Dedifferentiated amniotic fluid mesenchymal stem cell (primary cell): ENCODE measurements around the gene NUDT22.

Experiments
- DNase-seq: peaks from one replicate; pipeline ENCODE4 v3.0.0-alpha.2; 2016; ENCODE audit errors: extremely low spot score

NUDT22 gene

DNA sequence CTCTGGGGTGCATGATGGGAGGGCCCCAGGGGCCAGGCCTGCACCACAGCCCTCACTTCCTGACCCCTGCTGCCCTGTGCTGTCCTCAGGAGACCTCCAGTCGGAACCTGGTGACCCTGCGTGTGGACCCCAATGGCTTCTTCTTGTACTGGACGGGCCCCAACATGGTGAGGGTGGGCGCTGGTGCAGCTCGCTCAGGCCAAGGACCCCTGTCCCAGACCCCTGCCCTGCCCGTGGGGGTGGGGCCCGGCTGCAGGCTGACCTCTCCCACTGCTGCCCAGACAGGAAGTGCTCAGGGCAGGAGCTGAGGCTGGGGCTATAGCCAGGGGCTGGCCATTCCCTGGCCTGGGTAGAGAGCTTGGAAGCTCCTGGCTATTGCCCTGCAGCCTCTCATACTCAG lies 28.3 kb downstream of the NUDT22 start:
- no peak for DNase-seq

DNA sequence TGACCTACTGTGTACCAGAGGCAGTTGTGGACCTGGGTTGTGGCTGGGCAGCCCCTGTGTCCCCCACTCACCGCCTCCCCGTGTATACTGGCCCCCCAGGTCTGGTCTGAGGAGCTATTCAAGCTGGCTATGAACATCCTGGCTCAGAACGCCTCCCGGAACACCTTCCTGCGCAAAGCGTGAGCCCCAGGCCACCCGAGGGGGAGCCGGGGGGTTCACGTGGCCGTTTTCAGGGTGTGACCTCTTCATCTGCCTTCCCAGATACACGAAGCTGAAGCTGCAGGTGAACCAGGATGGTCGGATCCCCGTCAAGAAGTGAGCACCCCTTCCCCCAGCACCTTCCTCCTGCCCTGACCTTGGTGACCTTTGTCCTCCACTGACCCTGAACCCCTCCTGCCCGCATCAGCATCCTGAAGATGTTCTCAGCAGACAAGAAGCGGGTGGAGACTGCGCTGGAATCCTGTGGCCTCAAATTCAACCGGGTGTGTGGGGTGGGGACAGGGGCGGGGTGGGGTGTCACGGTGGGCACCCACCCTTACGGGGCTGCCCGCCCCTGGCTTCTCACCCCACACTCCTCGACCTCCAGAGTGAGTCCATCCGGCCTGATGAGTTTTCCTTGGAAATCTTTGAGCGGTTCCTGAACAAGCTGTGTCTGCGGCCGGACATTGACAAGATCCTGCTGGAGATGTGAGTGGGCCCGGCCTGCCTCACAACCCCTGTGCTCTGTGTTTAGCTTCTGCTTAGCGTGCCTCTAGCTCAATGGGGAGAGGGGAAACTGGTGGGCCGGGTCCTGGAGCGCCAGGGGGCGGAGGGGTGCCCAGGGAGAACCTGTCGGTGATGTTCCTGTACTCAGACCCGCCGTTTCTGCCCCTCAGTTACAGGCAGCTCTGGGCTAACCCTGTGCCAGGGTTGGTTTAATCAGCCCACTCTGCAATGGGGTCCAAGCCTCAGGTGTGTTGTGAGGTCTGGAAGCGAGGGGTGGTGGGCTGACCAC lies 29.4 kb downstream of the NUDT22 start:
- no peak for DNase-seq

DNA sequence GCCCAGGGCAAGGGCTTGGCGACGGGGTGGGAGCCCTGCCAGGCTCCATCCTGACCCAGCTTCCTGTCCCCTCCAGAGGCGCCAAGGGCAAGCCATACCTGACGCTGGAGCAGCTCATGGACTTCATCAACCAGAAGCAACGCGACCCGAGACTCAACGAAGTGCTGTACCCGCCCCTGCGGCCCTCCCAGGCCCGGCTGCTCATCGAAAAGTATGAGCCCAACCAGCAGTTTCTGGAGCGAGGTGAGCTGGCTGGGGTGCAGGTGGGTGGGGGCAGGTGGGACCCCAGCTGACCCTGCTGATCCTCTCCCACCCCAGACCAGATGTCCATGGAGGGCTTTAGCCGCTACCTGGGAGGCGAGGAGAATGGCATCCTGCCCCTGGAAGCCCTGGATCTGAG lies 30.2 kb downstream of the NUDT22 start:
- DNase-seq, result no peak

DNA sequence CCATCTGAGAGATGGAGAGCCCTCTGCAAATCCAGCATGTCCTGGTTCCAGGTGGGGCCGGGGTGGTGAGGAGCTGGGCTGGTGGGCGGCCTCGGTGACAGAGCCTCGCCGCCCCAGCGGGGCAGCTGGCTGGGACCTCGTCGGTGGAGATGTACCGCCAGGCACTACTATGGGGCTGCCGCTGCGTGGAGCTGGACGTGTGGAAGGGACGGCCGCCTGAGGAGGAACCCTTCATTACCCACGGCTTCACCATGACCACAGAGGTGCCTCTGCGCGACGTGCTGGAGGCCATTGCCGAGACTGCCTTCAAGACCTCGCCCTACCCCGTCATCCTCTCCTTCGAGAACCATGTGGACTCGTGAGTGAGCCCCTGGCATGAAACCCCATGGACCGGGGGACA lies 32.3 kb downstream of the NUDT22 start:
- DNase-seq, result no peak

DNA sequence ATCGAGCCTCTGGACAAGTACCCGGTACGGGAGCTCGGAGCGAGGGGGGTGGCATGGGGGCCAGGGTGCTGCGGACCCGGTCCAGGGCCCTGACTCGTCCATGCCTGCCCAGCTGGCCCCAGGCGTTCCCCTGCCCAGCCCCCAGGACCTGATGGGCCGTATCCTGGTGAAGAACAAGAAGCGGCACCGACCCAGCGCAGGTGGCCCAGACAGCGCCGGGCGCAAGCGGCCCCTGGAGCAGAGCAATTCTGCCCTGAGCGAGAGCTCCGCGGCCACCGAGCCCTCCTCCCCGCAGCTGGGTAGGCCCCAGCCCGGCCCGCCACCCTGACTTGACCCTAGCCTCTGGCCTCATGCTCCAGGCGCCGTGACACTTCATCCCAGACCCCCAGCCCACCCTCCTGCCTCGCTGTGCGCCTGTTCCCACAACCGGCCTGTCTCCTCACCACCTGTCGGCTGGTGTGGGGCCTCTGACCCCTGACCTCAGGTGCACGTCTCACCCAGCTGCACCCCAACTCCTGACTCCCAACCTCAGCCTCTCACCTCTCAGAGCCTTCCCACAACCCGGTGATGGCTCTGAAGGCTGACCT lies 33.0 kb downstream of the NUDT22 start:
- DNase-seq, result no peak

DNA sequence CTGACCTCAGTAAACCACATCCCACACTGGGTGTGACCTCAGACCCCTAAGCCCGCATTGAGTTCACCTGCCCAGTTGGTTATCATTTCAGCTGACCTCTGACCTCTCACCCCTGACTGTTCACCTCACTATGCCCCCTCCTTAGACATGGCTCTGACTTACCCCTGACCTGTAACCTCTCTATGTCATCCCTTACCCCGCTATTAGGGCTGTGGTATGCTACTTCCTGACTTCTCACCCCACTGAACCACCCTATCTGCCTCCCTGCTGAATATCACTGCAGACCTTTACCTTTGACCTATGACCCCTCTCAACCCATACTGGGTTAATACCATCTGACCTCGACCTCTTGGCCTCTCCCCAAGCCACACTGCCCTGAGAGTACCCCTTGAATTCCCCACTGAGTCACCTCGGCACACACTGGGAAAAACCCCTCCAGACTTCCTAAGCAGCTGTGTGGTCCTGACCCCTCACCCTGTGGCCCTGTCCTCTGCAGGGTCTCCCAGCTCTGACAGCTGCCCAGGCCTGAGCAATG lies 33.5 kb downstream of the NUDT22 start:
- no peak for DNase-seq

DNA sequence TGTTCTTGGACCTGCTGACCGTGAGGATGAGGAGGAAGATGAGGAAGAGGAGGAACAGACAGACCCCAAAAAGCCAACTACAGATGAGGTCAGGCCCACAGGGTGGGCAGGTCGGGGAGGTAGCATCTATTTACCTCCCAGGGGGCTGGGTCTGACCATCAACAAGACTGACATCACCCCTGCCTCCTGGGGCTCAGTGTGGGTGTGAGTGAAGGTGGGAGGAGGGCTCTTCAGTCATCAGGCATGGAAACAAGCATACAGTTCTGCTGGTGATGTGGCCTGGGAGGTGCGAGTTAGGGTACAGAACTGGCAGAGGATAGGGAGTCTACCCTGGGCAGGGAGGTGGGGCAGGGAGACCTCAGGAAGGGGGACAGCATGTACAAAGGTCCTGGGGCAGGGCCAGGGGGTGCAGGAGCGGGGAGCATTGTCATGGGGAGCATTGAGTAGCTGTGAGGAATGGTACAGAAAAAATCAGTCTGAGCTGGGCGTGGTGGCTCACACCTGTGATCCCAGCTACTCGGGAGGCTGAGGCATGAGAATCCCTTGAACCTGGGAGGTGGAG lies 34.2 kb downstream of the NUDT22 start:
- DNase-seq, result no peak

DNA sequence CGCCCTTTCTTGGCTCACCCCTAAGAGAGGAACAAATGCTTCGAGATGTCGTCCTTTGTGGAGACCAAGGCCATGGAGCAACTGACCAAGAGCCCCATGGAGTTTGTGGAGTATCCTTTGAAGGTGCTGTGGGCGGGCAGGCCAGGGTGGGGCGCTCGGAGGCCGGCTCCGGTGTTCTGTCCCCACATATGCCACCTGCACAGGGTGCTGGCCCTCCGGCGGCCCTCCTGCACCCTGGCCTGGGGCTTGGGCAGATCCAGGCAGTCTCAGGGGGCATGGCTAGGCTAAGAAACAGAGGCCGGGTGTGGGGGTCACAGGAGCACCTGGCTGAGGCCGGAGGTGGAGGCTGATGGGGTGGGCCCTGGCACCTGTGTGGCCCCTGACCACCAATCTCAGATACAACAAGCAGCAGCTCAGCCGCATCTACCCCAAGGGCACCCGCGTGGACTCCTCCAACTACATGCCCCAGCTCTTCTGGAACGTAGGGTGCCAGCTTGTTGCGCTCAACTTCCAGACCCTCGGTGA lies 35.5 kb downstream of the NUDT22 start:
- DNase-seq, result no peak

DNA sequence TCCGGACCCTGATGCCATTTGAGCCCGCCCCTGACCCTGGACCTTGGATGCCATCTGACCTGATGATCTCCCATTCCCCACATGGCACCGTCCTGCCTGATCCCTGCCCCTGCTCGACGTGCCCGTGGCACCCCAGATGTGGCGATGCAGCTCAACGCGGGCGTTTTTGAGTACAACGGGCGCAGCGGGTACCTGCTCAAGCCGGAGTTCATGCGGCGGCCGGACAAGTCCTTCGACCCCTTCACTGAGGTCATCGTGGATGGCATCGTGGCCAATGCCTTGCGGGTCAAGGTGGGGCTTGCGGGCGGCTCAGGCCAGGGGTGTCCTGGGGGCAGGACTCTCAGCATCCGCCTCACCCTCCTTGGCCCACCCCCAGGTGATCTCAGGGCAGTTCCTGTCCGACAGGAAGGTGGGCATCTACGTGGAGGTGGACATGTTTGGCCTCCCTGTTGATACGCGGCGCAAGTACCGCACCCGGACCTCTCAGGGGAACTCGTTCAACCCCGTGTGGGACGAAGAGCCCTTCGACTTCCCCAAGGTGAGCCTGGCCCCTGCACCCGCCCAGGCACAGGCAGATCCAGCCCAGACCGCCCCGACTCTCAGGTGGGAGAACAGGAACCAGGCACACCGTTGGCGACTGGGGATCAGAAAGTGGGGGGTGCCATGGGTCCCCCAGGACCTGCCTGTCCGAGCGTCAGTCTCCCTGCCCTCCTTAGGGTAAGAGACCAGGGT lies 36.4 kb downstream of the NUDT22 start:
- DNase-seq, result no peak

DNA sequence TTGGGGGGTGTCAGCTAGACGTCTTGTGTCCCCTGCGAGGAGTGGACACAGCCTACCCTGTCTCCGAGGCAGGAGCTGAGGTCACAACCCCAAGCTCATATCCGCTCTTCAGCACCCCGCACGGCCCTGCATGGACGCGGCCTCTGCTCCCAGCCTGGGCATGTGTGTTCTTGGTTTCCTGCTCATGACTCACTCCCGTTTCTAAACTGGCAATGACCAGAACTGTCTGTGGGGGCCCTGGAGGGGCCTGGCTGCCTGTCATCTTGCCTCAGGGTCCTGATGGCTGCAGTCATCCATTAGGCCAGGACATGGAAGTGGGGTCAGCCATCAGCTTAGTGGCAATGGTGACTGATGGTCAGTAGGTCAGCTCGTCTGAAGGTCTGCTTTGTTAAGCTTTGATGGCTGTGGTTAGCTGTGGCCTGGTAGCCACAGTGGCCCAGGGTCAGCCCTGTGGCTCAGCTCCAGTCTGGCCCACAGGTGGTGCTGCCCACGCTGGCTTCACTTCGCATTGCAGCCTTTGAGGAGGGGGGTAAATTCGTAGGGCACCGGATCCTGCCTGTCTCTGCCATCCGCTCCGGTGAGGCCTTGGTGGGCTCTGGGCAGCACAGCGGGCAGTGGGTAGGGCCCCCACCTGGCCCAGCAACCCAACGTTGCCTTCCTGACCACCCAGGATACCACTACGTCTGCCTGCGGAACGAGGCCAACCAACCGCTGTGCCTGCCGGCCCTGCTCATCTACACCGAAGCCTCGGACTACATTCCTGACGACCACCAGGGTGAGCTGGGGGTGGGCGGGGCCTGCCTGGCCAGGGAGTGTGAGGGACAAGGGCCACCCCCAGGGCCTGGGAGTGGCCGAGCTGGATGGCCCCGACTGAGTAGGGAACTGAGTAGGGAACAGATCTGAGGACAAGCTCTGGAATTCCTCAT lies 37.2 kb downstream of the NUDT22 start:
- DNase-seq, result no peak

DNA sequence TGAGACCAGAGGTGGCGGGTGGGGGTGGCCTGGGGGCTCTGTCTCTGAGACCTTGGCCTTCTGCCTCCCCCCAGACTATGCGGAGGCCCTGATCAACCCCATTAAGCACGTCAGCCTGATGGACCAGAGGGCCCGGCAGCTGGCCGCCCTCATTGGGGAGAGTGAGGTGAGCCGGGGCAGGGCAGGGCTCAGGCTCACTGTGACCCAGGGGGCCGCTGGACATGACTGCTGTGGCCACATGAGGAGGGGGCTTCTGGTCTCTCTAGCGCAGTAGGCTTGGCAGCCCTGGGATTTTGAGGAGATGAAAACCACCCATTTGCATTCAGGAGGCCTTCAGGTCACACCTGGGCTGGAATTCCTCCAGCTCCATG lies 37.9 kb downstream of the NUDT22 start:
- DNase-seq, result no peak

DNA sequence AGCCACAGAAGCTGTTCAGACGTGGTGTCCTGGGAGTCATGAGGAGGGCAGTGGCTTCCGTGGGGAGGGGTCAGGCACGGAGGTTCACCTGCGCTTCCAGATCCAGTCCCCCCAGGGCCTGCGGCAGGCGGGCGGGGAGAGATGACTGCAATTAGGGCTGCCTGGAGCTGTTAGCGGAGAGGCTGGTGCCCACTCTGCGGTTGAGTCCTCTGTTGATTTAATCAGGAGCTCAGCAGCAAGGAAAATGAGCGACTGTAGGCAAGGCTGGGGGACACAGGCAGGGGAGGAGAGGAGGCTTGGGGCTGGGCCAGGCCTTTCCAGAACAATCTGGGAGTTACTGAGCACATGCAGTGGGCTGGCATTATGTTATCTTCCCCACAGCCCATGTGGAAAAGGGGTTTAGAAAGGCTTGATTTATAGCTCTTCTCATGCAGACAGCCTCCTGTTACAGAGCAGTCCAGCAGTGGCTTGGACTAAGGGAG lies 38.3 kb downstream of the NUDT22 start:
- DNase-seq, result no peak

DNA sequence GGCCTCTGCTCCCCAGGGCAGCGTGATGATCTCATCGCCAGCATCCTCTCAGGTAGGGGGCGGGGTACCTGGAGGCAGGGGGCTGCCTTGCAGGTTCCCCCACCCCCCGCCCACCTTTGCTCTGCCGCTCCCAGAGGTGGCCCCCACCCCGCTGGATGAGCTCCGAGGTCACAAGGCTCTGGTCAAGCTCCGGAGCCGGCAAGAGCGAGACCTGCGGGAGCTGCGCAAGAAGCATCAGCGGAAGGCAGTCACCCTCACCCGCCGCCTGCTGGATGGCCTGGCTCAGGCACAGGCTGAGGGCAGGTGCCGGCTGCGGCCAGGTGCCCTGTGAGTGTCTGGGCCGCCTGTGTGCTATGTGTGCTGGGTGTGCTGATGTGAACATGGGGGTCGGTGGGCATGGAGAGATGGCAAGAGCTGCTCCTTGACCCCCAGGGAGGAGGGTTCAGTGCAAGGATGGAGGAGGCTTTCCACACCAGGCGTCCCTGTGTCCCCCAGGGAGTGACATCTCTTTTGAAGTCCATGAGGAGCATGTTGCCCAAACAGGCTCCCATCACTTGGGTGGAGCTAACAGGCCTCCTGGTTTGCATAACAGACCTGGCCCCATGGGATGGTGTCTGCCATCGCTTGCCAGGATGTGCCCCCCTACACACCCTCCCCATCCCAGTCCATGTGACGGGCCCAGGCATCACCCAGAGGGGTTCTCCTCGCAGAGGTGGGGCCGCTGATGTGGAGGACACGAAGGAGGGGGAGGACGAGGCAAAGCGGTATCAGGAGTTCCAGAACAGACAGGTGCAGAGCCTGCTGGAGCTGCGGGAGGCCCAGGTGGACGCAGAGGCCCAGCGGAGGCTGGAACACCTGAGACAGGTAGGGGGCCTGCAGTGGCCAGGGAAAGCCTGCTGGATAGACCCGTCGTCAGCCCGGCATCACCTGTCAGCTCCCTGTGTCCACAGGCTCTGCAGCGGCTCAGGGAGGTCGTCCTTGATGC lies 39.4 kb downstream of the NUDT22 start:
- no peak for DNase-seq

DNA sequence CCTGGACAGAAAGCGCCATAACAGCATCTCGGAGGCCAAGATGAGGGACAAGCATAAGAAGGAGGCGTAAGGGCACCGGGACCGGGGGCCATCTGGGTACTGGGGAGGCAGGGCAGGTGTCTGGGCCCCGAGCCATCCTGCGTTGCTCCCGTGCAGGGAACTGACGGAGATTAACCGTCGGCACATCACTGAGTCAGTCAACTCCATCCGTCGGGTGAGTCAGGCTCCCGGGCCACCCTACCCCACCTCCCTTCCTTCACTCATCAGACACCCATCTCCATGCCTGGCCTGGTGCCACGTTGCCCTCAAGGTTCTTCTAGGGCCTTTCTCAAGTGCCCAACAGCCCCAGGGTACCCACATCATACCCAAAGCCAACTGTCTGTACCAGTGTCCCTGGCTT lies 40.3 kb downstream of the NUDT22 start:
- no peak for DNase-seq

DNA sequence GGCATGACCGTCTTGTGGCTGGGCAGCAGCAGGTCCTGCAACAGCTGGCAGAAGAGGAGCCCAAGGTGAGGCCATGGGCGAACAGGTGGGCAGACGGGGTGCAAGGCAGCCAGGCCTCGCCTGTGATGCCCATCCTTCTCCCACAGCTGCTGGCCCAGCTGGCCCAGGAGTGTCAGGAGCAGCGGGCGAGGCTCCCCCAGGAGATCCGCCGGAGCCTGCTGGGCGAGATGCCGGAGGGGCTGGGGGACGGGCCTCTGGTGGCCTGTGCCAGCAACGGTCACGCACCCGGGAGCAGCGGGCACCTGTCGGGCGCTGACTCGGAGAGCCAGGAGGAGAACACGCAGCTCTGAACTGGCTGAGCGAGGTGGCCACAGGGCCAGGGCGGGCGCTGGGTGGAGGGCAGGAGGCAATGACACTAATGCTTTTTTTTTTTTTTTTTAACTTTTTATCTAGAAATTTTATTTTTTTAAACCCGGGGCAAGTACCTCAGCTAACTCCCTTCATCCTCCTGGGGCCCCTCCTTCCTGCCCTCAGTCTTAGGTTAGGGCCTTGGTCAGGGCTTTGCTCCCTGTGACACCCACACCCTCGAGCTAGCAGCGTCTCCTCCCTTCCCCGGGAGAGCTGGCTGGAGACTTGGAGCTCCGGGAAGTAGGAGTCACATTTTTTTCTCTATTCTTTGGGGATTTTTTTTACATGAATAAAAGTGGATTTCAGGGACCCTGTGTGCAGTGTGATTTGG lies 41.3 kb downstream of the NUDT22 start:
- no peak for DNase-seq

DNA sequence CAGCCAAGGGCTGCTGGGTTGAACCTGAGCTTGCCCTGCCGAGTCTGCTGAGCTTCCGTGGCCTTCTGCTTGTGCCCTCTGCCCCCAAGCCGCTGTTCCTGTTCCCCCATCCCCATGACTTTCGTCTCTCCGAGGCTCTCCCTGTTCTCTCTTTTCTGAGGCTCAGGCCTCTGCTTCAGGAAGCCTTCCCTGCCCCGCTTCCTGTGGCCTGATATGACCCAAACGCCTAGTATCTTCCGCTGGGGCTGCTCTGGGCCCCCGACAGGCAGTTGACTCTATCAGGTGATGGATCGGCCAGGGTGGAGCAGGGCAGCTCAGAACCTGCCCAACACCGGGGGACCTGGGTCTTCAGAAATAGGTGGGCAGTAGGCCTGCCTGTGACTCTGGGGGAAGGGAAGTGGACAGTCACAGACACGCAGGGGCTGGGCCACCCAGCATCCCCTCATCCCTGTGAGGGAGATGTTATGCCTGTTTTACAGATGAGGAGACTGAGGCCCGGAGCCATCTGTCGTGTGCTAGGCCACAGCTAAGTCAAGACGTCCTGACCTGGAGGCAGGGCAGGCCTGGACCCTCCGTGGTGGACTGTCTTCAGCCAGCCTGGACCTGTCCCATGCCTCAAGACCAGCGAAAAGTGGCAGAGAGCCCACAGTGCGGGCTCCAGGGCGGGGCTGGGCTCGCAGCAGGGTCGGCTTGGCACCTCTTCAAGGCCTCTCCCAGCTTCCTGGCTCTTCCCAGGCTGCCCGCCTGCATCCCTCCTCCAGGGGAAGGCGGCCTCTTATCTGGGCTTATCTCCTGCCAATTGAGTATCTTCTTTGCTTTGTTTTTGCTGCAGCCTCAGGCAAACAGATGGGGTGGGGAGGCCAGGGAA lies 42.2 kb downstream of the NUDT22 start:
- no peak for DNase-seq

DNA sequence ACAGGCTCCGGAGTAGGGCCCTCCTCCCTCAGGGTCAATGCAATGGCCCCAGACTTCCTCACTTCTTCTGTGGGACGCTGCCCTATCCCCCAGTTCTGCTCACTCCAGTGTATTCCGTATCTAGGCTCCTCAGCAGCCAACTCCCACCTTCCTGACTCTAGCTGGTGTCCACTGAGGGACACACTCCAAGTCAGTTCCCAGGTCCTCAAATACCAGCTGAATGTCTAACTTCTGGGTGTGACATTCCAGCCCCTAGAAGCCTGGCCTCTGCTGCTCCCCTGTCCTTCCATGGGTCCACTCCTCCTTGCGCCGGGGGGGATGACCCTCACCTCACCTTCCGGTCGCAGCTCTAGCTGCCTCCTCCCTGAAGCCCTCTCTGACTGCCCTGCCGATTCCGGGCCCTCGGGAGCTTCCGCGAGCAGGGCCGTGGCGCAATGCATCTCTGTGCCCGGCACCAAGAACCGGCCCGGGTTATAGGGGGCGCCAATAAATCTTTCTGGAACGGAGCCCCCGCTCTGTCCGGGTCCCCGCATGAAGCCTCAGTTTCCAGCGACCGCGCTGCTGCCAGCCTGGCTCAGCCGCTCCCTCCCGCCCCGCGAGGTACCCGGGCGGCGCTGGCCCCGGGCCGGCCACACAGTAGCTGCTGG lies 42.9 kb downstream of the NUDT22 start:
- no peak for DNase-seq
